ENCODE measurements around the gene PDE4D. TPM values are rescaled to one million over a fixed set of nuclear protein-coding genes. Genes with fewer than 3 reads are reported as not detected.

Gene PDE4D
- total and polyA plus RNA-seq, 11 donors, result 5.2 to 68.3 (median 42.1) TPM

DNA sequence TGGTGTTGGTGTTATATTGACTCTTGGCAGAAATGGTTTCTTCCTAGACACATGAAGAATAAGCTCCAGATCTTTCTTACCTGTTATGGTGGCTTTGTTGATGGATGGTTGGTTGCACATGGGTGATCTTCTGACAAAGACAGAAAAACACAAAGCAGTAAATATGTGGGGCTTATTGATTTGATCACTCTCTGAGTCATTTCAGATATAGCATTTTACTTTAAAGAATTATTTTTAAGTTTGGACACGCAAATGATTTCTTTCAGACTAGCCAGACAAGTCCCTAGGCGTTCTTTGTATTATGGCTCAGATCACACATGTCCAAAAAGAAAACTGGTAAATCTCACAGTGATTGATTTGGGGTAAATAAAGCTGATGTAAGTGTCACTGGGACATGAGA is 713.0 kb downstream of the PDE4D start:
- 93 to 97% (median 97%) methylated on average over 2 of the region's 2 CpGs for WGBS, 4 donors
- no peak overlapping the region for H3K4me3 ChIP-seq
- TF ChIP-seq, protein P1, sequence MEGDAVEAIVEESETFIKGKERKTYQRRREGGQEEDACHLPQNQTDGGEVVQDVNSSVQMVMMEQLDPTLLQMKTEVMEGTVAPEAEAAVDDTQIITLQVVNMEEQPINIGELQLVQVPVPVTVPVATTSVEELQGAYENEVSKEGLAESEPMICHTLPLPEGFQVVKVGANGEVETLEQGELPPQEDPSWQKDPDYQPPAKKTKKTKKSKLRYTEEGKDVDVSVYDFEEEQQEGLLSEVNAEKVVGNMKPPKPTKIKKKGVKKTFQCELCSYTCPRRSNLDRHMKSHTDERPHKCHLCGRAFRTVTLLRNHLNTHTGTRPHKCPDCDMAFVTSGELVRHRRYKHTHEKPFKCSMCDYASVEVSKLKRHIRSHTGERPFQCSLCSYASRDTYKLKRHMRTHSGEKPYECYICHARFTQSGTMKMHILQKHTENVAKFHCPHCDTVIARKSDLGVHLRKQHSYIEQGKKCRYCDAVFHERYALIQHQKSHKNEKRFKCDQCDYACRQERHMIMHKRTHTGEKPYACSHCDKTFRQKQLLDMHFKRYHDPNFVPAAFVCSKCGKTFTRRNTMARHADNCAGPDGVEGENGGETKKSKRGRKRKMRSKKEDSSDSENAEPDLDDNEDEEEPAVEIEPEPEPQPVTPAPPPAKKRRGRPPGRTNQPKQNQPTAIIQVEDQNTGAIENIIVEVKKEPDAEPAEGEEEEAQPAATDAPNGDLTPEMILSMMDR (IDR thresholded peaks at IDR 0.05), result no peak
- TF ChIP-seq POLR2A (IDR thresholded peaks at IDR 0.05), result no peak
- H3K27me3 ChIP-seq, result no peaks in the 10 kb centered on the region
- intact Hi-C loops (cut with DNase I), result loop anchor here in 5 of 10 donors (10.0 kb wide), 4 partner anchors 484 to 624 kb away; no protein-coding TSS in a partner anchor
- peaks cover 0 to 20% (median 0%) of the 10 kb centered on the region in 9 donors for H3K36me3 ChIP-seq
- H3K9me3 ChIP-seq, result no peaks in the 10 kb centered on the region
- ATAC-seq, result no peak
- DNase-seq, result no peak
- no peak overlapping the region for H3K27ac ChIP-seq
- H3K4me1 ChIP-seq, result peaks cover 0 to 6% (median 0%) of the 10 kb centered on the region in 12 donors

- no peak for TF ChIP-seq POLR2A (IDR thresholded peaks at IDR 0.05)
- TF ChIP-seq, protein P1 (IDR thresholded peaks at IDR 0.05), result no peak
- Histone ChIP-seq H3K4me1 (peaks cover 0 to 6% (median 0%) of the 10 kb centered on the region in 12 donors), H3K27ac (no peak overlapping the region), H3K36me3 (peaks cover 0 to 20% (median 0%) of the 10 kb centered on the region in 9 donors), H3K27me3 (no peaks in the 10 kb centered on the region), H3K9me3 (no peaks in the 10 kb centered on the region), H3K4me3 (no peak overlapping the region)
- 51 to 57% (median 53%) methylated on average over 2 of the region's 2 CpGs for WGBS, 4 donors
- no peak for ATAC-seq
- DNase-seq, result no peak
- intact Hi-C loops (cut with DNase I), result loop anchor here in 9 of 10 donors (5.0 to 10.0 kb wide), 7 partner anchors 142 to 625 kb away; no protein-coding TSS in a partner anchor
Measured at GRCh38 chr5:59179704-59180103, 713.8 kb downstream of the PDE4D start.

GRCh38 chr5:59178482-59178881 is 715.0 kb downstream of the PDE4D start:
- H3K27me3 ChIP-seq, result no peaks in the 10 kb centered on the region
- no peak overlapping the region for H3K4me3 ChIP-seq
- WGBS, 4 donors, result 86 to 95% (median 92%) methylated on average over 1 of the region's 1 CpG
- no peak for DNase-seq
- H3K4me1 ChIP-seq, result peaks cover 0 to 11% (median 0%) of the 10 kb centered on the region in 12 donors
- intact Hi-C loops (cut with DNase I), result loop anchor here in 4 of 10 donors (5.0 to 10.0 kb wide), 3 partner anchors 141 to 286 kb away; no protein-coding TSS in a partner anchor
- peaks cover 0 to 20% (median 0%) of the 10 kb centered on the region in 9 donors for H3K36me3 ChIP-seq
- ATAC-seq, result no peak
- TF ChIP-seq POLR2A (IDR thresholded peaks at IDR 0.05), result no peak
- TF ChIP-seq, protein P1 (IDR thresholded peaks at IDR 0.05), result no peak
- no peaks in the 10 kb centered on the region for H3K9me3 ChIP-seq
- no peak overlapping the region for H3K27ac ChIP-seq

DNA sequence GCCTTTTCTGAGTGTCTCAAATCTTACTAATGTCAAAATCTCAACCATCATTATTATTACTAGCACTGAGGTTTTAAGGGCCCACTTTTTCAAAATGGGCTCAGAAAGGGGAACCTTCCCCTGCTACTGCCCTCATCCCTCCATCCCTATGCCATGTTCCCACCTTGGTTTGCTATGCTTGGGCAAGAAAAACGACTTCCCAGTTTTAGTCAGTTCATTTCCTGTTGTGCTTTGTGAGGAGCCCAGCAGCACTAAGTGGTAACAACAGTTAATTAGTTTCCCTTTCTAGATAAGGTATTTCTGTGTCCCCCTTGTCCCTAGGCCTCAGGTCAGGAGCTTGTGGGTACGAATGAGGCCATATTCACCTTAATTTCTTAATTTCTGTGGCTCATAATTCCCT is 715.5 kb downstream of the PDE4D start:
- peaks cover 0 to 12% (median 0%) of the 10 kb centered on the region in 12 donors for H3K4me1 ChIP-seq
- ATAC-seq (no peak), DNase-seq (no peak)
- H3K27ac ChIP-seq, result no peak overlapping the region
- intact Hi-C loops (cut with DNase I), result loop anchor here in 4 of 10 donors (5.0 to 10.0 kb wide), 3 partner anchors 141 to 286 kb away; no protein-coding TSS in a partner anchor
- no peak overlapping the region for H3K4me3 ChIP-seq
- TF ChIP-seq POLR2A (IDR thresholded peaks at IDR 0.05), result no peak
- TF ChIP-seq, protein P1 (IDR thresholded peaks at IDR 0.05), result no peak
- H3K27me3 ChIP-seq, result no peaks in the 10 kb centered on the region
- H3K36me3 ChIP-seq, result peaks cover 0 to 20% (median 0%) of the 10 kb centered on the region in 9 donors
- no peaks in the 10 kb centered on the region for H3K9me3 ChIP-seq
- 53 to 68% (median 61%) methylated on average over 2 of the region's 2 CpGs for WGBS, 4 donors

Measured in heart left ventricle (tissue), 16 donors.